SK-N-SH (cell line): ENCODE data around the gene OSBP2.

Experiments used
- EP300 ChIP-seq, 2 experiments: IDR thresholded peaks; 2 replicates each; pipeline versions ENCODE4 v1.4.0 to v1.6.1; 2012; ENCODE audit warnings: borderline replicate concordance in 1 of 2, low read depth in 1 of 2, low read length in 1 of 2
- EZH2phosphoT487 ChIP-seq: fragments of 200-600 bp; sonication (generic); IDR thresholded peaks from 2 replicates; pipeline ENCODE4 v1.6.1; 2017; ENCODE audit warnings: low read depth, mixed run types, mild to moderate bottlenecking, antibody characterized with exemption, moderate library complexity, borderline replicate concordance
- MAX ChIP-seq: IDR thresholded peaks from 2 replicates; pipeline ENCODE4 v1.4.0; 2012; ENCODE audit warnings: low read depth
- MXI1 ChIP-seq: IDR thresholded peaks from 2 replicates; pipeline ENCODE4 v1.6.1; 2012; ENCODE audit warnings: mild to moderate bottlenecking, low read depth, low read length, improper control_type of control experiment
- POLR2AphosphoS5 ChIP-seq: IDR thresholded peaks from 2 replicates; pipeline ENCODE4 v1.6.1; 2012; ENCODE audit warnings: low read depth, low read length
- RFX5 ChIP-seq: IDR thresholded peaks from 2 replicates; pipeline ENCODE4 v1.6.1; 2012; ENCODE audit warnings: mild to moderate bottlenecking, improper control_type of control experiment, low read length
- SIN3A ChIP-seq: IDR thresholded peaks from 2 replicates; pipeline ENCODE4 v1.6.1; 2012; ENCODE audit warnings: low read depth, mild to moderate bottlenecking, low read length, moderate library complexity, borderline replicate concordance
- TAF1 ChIP-seq: IDR thresholded peaks from 2 replicates; pipeline ENCODE4 v1.6.1; 2012; ENCODE audit warnings: low read depth, mild to moderate bottlenecking, low read length, moderate library complexity, borderline replicate concordance
- YY1 ChIP-seq: IDR thresholded peaks from 2 replicates; pipeline ENCODE4 v1.4.0; 2012; ENCODE audit warnings: low read depth, mild to moderate bottlenecking
- TF ChIP-seq, protein P1 (sequence below): fragments of 200-600 bp; sonication (generic); IDR thresholded peaks from 2 replicates; pipeline ENCODE4 v1.6.1; 2017; ENCODE audit warnings: antibody characterized with exemption, mild to moderate bottlenecking, moderate library complexity
- TF ChIP-seq, protein P2 (sequence below): IDR thresholded peaks from 2 replicates; pipeline ENCODE4 v1.6.1; 2012; ENCODE audit warnings: mild to moderate bottlenecking, low read depth, low read length, moderate library complexity

DNA sequence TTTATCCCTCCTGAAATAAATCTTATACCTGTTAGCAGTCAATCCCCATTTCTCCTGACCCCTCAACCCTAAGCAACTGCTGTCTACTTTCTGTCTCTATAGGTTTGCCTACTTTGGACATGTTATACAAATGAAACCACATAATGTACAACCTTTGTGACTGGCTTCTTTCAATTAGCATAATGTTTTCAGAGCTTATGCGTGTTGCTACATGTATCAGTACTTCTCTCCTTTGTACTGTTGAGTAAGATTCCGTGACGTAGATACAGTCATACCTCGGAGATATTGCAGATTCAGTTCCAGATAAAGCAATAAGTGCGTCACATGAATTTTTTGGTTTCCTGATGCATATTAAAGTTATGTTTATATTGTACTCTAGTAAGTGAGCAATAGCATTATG, 146.6 kb downstream of the OSBP2 start:
- TF ChIP-seq EP300 (IDR thresholded peaks at IDR 0.05; ENCODE audit: borderline replicate concordance in 1 of 2, low read depth in 1 of 2, low read length in 1 of 2), result no peak
- TF ChIP-seq, protein P1, sequence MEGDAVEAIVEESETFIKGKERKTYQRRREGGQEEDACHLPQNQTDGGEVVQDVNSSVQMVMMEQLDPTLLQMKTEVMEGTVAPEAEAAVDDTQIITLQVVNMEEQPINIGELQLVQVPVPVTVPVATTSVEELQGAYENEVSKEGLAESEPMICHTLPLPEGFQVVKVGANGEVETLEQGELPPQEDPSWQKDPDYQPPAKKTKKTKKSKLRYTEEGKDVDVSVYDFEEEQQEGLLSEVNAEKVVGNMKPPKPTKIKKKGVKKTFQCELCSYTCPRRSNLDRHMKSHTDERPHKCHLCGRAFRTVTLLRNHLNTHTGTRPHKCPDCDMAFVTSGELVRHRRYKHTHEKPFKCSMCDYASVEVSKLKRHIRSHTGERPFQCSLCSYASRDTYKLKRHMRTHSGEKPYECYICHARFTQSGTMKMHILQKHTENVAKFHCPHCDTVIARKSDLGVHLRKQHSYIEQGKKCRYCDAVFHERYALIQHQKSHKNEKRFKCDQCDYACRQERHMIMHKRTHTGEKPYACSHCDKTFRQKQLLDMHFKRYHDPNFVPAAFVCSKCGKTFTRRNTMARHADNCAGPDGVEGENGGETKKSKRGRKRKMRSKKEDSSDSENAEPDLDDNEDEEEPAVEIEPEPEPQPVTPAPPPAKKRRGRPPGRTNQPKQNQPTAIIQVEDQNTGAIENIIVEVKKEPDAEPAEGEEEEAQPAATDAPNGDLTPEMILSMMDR, result no peak
- TF ChIP-seq EZH2phosphoT487, result no peak
- TF ChIP-seq MXI1, result no peak
- no peak for TF ChIP-seq TAF1
- TF ChIP-seq SIN3A, result no peak
- TF ChIP-seq, protein P2, sequence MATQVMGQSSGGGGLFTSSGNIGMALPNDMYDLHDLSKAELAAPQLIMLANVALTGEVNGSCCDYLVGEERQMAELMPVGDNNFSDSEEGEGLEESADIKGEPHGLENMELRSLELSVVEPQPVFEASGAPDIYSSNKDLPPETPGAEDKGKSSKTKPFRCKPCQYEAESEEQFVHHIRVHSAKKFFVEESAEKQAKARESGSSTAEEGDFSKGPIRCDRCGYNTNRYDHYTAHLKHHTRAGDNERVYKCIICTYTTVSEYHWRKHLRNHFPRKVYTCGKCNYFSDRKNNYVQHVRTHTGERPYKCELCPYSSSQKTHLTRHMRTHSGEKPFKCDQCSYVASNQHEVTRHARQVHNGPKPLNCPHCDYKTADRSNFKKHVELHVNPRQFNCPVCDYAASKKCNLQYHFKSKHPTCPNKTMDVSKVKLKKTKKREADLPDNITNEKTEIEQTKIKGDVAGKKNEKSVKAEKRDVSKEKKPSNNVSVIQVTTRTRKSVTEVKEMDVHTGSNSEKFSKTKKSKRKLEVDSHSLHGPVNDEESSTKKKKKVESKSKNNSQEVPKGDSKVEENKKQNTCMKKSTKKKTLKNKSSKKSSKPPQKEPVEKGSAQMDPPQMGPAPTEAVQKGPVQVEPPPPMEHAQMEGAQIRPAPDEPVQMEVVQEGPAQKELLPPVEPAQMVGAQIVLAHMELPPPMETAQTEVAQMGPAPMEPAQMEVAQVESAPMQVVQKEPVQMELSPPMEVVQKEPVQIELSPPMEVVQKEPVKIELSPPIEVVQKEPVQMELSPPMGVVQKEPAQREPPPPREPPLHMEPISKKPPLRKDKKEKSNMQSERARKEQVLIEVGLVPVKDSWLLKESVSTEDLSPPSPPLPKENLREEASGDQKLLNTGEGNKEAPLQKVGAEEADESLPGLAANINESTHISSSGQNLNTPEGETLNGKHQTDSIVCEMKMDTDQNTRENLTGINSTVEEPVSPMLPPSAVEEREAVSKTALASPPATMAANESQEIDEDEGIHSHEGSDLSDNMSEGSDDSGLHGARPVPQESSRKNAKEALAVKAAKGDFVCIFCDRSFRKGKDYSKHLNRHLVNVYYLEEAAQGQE, result no peak
- TF ChIP-seq POLR2AphosphoS5, result no peak
- no peak for TF ChIP-seq MAX
- TF ChIP-seq RFX5, result no peak
- no peak for TF ChIP-seq YY1
